HG03565 (cell line): ENCODE results near the gene RCN2.

Source experiments
- ATAC-seq: cut with Tn5 transposase; IDR thresholded peaks from one replicate; pipeline ENCODE4 v1.9.1; 2021; ENCODE audit warnings: mild to moderate bottlenecking, moderate library complexity; ENCODE audit not compliant: unreplicated experiment

The RCN2 gene

DNA sequence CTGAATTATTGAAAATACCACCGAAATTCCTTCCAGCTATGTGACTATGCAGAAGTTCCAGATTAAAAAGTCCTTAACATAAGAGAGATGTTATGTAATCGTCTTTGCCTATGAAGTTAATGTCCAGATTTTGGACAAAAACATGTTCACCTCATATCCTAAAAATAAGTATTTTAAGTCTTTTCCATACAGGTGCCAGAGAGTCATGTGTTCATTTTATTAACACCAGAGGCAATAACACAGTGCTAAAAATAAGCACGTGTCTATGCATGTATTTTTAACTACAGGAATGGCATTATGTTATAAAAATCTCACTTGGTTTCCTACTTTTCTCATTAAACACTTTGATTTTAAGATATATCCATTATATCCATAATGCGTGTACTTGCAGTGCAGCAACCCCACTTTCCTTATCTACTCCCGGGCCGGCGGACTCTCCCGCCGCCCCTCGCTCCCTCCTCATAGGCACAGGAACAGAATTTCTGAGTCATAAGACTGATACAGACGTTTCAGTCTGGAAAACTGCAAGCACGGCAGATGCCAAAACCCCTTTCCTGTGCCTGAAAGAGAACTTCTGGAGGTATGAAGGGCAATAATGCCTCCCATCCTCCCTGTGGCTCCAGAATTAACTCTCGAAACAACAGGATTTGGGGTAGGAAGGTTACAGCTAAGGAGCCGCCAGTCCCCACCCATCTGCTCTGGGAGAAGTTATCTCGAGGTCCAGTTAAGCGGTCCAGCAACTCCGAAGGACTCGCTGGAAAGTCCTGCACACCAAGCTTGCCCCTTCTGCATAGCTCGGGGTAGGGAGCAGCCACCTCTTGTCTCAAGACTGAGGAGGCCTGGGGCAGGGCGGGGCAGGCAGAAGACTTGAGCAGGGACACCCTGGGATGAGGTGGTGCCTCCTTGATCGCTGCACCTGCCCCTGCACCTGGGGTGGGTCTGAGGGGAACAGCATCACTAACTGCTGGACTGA is 41.1 kb downstream of the RCN2 start:
- no peak for ATAC-seq

- ATAC-seq, result no peak
Observed at GRCh38 chr15:76973362-76973743, 41.8 kb downstream of the RCN2 start.

DNA sequence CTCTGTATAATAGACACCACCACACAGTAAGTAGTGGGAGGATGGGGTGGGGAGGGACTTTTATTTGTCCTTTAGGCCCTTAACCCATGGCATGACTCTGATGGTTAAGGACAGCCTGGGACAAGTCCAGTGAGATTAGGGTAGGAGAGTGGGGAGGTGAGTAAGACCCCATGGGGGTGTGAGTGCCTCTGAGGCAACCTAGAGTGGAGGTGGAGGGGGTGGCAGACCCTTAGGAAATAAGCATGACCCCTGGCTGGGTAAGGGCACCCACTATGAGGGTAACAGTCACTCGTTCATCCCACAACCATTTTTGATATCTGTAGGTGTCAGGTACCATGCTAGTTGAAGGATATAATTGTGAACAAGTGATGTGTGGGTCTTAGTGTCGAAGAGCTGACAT is 42.4 kb downstream of the RCN2 start:
- ATAC-seq, result no peak

GRCh38 chr15:76974456-76975036 is 43.0 kb downstream of the RCN2 start:
- ATAC-seq, result no peak

DNA sequence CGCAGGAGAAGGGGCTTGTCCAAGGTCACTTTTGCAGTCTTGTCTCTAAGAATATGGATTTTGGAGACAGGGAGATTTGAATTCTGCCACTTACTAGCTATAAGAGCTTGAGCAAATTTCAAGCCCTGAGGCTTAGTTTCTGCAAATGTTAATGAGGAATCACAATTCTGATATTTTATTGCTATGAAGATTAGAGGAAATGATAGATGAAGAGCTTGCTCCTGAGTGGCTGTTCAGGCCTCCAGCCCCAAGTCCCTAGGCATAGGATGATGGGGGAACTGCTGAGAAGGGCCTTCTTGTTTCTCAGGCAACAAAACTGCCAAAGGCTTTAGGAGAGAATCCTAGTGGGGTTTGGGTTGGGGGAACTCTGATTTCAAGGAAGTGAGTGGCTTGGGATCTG is 44.6 kb downstream of the RCN2 start:
- no peak for ATAC-seq

- no peak for ATAC-seq
Observed at GRCh38 chr15:76976572-76977270, 45.2 kb downstream of the RCN2 start.

DNA sequence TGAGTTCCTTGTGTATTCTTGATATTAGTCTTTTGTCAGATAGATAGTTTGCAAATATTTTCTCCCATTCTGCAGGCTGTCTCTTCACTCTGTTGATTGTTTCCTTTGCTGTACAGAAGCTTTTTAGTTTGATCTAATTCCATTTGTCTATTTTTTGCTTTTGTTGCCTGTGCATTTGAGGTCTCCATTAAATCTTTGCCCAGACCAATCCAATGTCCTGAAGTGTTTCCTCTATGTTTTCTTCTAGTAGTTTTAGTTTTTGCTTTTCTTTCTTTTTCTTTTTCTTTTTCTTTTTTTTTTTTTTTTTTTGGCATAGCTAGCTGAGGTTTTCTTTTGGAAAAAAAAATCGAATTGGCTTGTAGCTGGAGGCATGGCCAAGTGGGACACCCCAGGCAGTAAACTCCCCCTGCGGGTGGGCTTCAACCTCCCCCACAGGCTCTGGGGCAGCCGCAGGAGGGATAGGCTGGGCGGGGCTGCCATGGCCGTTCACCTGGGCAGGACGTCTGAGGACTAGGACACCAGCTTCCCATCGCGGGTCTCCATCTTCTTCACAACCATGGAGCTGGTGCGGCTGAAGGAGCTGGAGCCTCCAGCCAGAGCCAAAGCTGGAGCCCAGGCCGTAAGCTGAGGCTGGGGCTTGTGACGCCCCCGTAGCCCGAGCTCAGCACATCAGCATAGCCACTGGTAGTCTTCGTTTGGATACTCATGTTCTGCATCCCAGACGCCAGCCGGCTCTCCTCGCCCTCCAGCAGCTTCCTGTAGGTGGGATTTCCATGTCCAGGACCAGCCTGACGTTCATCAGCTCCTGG is 47.2 kb downstream of the RCN2 start:
- ATAC-seq, result no peak

- no peak for ATAC-seq
Observed at GRCh38 chr15:76979331-76979925, 47.9 kb downstream of the RCN2 start.

GRCh38 chr15:76979996-76980520 is 48.5 kb downstream of the RCN2 start:
- ATAC-seq, result no peak

DNA sequence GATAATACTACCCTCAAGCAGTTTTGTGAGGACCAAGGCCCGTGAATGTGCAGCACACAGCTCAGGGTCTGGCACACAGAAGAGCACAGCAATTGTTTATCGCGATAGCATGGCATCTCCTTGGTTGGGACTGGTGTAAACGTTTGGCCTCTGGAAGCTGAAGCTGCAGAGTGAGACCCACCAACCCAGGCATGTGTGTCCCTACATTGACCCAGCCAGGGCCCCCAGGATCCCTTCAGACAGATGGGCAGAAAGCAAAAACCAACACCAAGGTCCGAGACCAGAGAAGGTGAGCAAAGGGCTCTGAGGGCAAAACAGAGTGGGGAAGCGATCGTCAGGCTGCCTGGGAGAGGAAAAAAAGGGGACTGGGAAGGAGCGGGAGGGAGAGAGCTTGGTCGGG is 50.8 kb downstream of the RCN2 start:
- no peak for ATAC-seq

GRCh38 chr15:76982756-76983155 is 51.2 kb downstream of the RCN2 start:
- no peak for ATAC-seq

GRCh38 chr15:76983590-76984375 is 52.2 kb downstream of the RCN2 start:
- ATAC-seq, result no peak

- no peak for ATAC-seq
Observed at GRCh38 chr15:76986743-76987142, 55.2 kb downstream of the RCN2 start.

- no peak for ATAC-seq
Observed at GRCh38 chr15:76987276-76987675, 55.7 kb downstream of the RCN2 start.

DNA sequence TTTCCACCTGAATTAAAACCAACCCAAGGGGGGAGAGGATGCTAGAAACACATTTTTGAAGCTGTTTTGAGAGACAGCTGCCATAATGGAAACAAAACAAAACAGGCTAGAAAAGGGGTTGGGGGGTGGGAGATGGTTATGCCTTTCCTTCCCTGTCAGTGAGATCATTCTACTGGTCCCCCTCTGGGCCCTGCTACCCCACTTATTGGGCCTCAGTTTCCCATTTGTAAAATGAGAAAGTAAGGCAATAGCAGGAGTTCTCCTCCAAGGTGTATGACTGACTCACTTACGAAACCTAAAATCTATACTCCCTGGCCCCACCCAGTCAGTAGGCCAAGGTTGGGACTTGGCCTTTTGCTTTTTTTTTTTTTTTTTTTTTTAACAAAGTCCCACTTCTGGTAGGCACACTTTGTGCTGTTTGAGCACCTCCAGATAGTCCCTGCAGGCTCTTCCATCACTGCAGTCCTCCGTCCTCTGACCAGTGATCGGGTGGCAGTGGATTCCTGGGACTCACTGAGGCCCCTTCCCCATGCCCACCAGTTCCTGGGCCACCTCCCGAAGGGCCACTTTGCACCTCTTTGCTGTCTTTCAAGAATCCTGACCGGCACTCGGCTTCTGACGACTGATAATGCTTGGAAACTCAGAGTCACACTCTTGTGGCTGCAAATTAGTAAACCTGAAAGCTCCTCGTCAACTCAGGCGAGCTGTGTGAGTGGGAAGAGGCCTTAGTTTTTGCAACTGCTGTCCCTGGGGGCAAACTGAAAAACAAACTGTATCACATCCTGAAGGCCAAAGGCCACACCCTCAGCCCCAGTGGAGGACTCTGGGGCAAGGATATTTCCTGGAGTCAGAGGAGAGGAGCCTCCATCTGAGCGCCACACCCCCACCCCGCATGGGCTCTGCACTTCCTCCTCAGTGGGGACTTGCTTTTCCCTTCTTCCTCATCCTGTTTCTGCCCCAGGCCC is 56.6 kb downstream of the RCN2 start:
- ATAC-seq, result peak; percentile 75

DNA sequence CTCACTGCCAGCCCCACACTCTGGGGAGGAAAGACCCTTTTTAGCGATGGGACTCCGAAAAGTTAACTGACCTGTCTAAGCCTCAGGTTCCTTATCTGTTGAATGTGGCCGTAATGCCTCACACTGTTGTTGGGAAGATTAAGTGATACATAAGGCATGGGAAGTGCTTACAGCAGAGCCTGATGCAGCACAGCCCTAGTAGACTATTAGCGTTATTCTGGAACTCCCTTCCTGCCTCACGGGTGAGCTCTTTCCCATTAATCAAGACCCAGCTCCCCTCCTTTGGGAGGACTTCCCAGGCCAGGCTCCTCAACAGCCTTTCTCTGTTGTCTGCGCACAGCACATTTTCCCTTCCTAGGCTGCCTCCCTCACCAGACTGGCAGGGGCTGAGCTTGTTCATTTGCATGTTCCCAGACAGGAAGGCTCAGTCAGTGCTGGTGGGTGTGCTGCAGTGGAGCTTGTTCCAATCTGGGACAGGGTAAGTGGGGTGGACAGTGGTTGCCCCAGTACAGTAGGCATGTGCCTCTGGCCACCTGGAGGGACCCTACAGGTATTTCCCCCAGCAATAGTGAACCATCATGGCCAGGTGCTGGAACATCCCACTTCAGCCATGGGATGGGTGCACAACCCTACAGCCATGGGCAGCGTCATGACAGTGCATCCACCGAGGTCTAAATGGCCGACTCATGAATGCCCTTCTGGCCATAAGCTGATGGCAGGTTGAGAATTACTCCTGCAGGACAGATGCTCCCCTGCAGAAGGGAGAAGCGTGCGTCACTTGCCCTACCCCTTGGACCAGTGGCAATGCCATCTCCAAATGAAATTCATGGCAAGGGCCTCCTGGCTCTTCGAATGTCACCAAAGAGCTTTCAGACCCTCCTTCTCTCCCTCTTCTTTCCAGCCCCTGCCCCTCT is 57.6 kb downstream of the RCN2 start:
- ATAC-seq, result no peak

DNA sequence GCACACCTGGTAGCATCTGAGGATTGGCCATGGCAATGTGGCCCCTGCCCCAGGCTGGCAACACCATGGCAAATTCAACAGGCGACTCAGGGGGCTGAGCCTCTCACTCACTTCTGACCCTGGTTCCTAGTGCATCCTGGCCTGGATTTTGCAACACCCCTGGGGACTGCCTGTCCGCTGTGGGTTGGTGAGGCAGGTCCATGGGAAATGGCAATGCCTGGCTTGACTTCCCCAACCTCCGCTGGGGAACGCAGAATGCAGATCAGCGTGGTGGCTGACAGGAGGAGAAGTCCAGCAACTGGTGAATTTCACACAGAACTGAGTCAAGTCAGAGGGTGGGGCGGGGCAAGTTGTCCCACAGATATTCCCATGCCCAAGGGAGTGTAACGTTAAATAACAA is 59.5 kb downstream of the RCN2 start:
- no peak for ATAC-seq
